ENCODE data around the gene DDX39B.

DNA sequence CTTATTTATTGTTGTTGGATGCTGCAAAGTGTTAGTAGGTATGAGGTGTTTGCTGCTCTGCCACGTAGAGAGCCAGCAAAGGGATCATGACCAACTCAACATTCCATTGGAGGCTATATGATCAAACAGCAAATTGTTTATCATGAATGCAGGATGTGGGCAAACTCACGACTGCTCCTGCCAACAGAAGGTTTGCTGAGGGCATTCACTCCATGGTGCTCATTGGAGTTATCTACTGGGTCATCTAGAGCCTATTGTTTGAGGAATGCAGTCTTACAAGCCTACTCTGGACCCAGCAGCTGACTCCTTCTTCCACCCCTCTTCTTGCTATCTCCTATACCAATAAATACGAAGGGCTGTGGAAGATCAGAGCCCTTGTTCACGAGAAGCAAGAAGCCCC lies 31.8 kb downstream of the DDX39B start:
- TF ChIP-seq, protein P1, sequence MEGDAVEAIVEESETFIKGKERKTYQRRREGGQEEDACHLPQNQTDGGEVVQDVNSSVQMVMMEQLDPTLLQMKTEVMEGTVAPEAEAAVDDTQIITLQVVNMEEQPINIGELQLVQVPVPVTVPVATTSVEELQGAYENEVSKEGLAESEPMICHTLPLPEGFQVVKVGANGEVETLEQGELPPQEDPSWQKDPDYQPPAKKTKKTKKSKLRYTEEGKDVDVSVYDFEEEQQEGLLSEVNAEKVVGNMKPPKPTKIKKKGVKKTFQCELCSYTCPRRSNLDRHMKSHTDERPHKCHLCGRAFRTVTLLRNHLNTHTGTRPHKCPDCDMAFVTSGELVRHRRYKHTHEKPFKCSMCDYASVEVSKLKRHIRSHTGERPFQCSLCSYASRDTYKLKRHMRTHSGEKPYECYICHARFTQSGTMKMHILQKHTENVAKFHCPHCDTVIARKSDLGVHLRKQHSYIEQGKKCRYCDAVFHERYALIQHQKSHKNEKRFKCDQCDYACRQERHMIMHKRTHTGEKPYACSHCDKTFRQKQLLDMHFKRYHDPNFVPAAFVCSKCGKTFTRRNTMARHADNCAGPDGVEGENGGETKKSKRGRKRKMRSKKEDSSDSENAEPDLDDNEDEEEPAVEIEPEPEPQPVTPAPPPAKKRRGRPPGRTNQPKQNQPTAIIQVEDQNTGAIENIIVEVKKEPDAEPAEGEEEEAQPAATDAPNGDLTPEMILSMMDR (IDR thresholded peaks at IDR 0.05), result no peak
- no peak for TF ChIP-seq ZFX (IDR thresholded peaks at IDR 0.05; ENCODE audit: borderline replicate concordance)
